Measurements from ENCODE around the gene LRWD1. TPM values are rescaled to one million over a fixed set of nuclear protein-coding genes. Genes with fewer than 3 reads are reported as not detected.

Gene LRWD1
- total and polyA plus RNA-seq, 8 donors = 12.9 to 22.2 (median 16.3) TPM

GRCh38 chr7:102439963-102440795 is 24.6 kb upstream of the LRWD1 start:
- peak in 1 of 4 donors; percentile 46 for DNase-seq
- peaks cover 0 to 77% of the 10 kb centered on the region in 2 donors for H3K36me3 ChIP-seq
- intact Hi-C loops (cut with DNase I) = no loop called here
- H3K9me3 ChIP-seq = no peaks in the 10 kb centered on the region
- H3K27ac ChIP-seq = peak overlapping the region; percentile 46 to 48
- no peaks in the 10 kb centered on the region for H3K27me3 ChIP-seq
- H3K4me3 ChIP-seq = no peak overlapping the region
- peak; percentile 58 for ATAC-seq
- TF ChIP-seq, protein P1, sequence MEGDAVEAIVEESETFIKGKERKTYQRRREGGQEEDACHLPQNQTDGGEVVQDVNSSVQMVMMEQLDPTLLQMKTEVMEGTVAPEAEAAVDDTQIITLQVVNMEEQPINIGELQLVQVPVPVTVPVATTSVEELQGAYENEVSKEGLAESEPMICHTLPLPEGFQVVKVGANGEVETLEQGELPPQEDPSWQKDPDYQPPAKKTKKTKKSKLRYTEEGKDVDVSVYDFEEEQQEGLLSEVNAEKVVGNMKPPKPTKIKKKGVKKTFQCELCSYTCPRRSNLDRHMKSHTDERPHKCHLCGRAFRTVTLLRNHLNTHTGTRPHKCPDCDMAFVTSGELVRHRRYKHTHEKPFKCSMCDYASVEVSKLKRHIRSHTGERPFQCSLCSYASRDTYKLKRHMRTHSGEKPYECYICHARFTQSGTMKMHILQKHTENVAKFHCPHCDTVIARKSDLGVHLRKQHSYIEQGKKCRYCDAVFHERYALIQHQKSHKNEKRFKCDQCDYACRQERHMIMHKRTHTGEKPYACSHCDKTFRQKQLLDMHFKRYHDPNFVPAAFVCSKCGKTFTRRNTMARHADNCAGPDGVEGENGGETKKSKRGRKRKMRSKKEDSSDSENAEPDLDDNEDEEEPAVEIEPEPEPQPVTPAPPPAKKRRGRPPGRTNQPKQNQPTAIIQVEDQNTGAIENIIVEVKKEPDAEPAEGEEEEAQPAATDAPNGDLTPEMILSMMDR (IDR thresholded peaks at IDR 0.05) = no peak
- peaks cover 0 to 7% of the 10 kb centered on the region in 2 donors for H3K4me1 ChIP-seq

GRCh38 chr7:102444961-102445673 is 19.7 kb upstream of the LRWD1 start:
- no peak overlapping the region for H3K27ac ChIP-seq
- no peak for DNase-seq
- no peaks in the 10 kb centered on the region for H3K9me3 ChIP-seq
- H3K27me3 ChIP-seq = no peaks in the 10 kb centered on the region
- peaks cover 0 to 82% of the 10 kb centered on the region in 2 donors for H3K36me3 ChIP-seq
- H3K4me3 ChIP-seq = no peak overlapping the region
- peaks cover 0 to 3% of the 10 kb centered on the region in 2 donors for H3K4me1 ChIP-seq
- no peak for ATAC-seq
- intact Hi-C loops (cut with DNase I) = no loop called here
- TF ChIP-seq, protein P1 (IDR thresholded peaks at IDR 0.05) = no peak

DNA sequence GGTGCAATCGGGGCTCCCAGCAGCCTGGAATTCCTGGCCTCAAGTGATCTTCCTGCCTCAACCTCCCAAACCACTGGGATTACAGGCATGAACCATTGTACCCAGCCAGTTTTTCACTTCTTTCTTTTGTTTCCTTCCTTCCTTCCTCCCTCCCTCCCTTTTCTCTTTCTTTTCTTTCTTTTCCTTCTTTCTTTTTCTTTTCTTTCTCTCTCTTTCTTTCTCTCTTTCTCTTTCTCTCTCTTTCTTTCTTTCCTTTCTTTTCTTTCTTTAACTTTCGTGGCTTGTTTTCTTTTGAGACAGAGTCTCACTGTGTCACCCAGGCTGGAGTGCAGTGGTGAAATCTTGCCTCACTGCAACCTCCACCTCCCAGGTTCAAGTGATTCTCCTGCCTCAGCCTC is 19.1 kb upstream of the LRWD1 start:
- no peaks in the 10 kb centered on the region for H3K9me3 ChIP-seq
- no peak overlapping the region for H3K27ac ChIP-seq
- DNase-seq (no peak), ATAC-seq (no peak)
- no peak overlapping the region for H3K4me3 ChIP-seq
- peaks cover 0 to 78% of the 10 kb centered on the region in 2 donors for H3K36me3 ChIP-seq
- no peaks in the 10 kb centered on the region for H3K27me3 ChIP-seq
- H3K4me1 ChIP-seq = peaks cover 0 to 3% of the 10 kb centered on the region in 2 donors
- intact Hi-C loops (cut with DNase I) = no loop called here
- TF ChIP-seq, protein P1 (IDR thresholded peaks at IDR 0.05) = no peak

GRCh38 chr7:102446387-102447156 is 18.2 kb upstream of the LRWD1 start:
- Histone ChIP-seq H3K27me3 (no peaks in the 10 kb centered on the region), H3K36me3 (peaks cover 0 to 69% of the 10 kb centered on the region in 2 donors), H3K9me3 (no peaks in the 10 kb centered on the region), H3K4me1 (no peaks in the 10 kb centered on the region), H3K27ac (no peak overlapping the region), H3K4me3 (no peak overlapping the region)
- intact Hi-C loops (cut with DNase I) = no loop called here
- ATAC-seq (no peak), DNase-seq (no peak)
- TF ChIP-seq, protein P1 (IDR thresholded peaks at IDR 0.05) = no peak
